H9 (cell line): ENCODE data around the gene BSPRY. TPM values are rescaled to one million over a fixed set of nuclear protein-coding genes. Genes with fewer than 3 reads are reported as not detected.

Experiments
- DNase-seq: peaks from one replicate; pipeline ENCODE4 v3.0.0-alpha.2; 2017
- H2AFZ ChIP-seq: one replicate; pipeline ENCODE4 v1.6.1; 2013; ENCODE audit warnings: mild to moderate bottlenecking, low read length, control low read depth, moderate library complexity
- H2AK5ac ChIP-seq: 2 replicates; pipeline ENCODE4 v1.6.1; 2013; ENCODE audit warnings: low read length, control low read depth, mixed read lengths; ENCODE audit not compliant: insufficient read length
- H2BK120ac ChIP-seq: one replicate; pipeline ENCODE4 v1.6.1; 2013; ENCODE audit warnings: low read depth, mild to moderate bottlenecking, low read length, control low read depth, inconsistent platforms; ENCODE audit not compliant: poor library complexity, severe bottlenecking
- H2BK12ac ChIP-seq: 2 replicates; pipeline ENCODE4 v1.6.1; 2013; ENCODE audit warnings: low read length, control low read depth, mixed read lengths, low read depth; ENCODE audit not compliant: insufficient read length
- H2BK15ac ChIP-seq: 2 replicates; pipeline ENCODE4 v1.6.1; 2013; ENCODE audit warnings: low read depth, low read length, control low read depth
- H2BK20ac ChIP-seq: one replicate; pipeline ENCODE4 v1.6.1; 2013; ENCODE audit warnings: low read depth, mild to moderate bottlenecking, low read length, control low read depth, inconsistent platforms; ENCODE audit not compliant: poor library complexity, severe bottlenecking
- H2BK5ac ChIP-seq: 2 replicates; pipeline ENCODE4 v1.6.1; 2013; ENCODE audit warnings: low read length, control low read depth, mixed read lengths; ENCODE audit not compliant: insufficient read length
- H3K14ac ChIP-seq: 2 replicates; pipeline ENCODE4 v1.6.1; 2013; ENCODE audit warnings: low read length, control low read depth; ENCODE audit not compliant: insufficient read depth
- H3K18ac ChIP-seq: 2 replicates; pipeline ENCODE4 v1.6.1; 2013; ENCODE audit warnings: low read depth, mild to moderate bottlenecking, mixed read lengths, low read length, control low read depth; ENCODE audit not compliant: insufficient read length
- H3K23ac ChIP-seq: 2 replicates; pipeline ENCODE4 v1.6.1; 2013; ENCODE audit warnings: low read length, control low read depth, mixed read lengths, low read depth; ENCODE audit not compliant: insufficient read length
- H3K23me2 ChIP-seq: 2 replicates; pipeline ENCODE4 v1.6.1; 2013; ENCODE audit warnings: low read depth, mild to moderate bottlenecking, mixed read lengths, low read length, control low read depth; ENCODE audit not compliant: insufficient read length, poor library complexity, severe bottlenecking
- H3K27ac ChIP-seq: 2 replicates; pipeline ENCODE4 v1.5.1; 2013; ENCODE audit warnings: low read length, control low read depth, mixed read lengths, low read depth; ENCODE audit not compliant: insufficient read length
- H3K27me3 ChIP-seq: 2 replicates; pipeline ENCODE4 v1.6.1; 2013; ENCODE audit warnings: low read length, control low read depth, inconsistent platforms; ENCODE audit not compliant: insufficient read depth
- H3K4ac ChIP-seq: 2 replicates; pipeline ENCODE4 v1.6.1; 2013; ENCODE audit warnings: low read depth, mild to moderate bottlenecking, control low read depth, inconsistent platforms, low read length, moderate library complexity
- H3K4me1 ChIP-seq: 2 replicates; pipeline ENCODE4 v1.6.1; 2013; ENCODE audit warnings: low read length, control low read depth, inconsistent platforms; ENCODE audit not compliant: insufficient read depth
- H3K4me2 ChIP-seq: 2 replicates; pipeline ENCODE4 v1.6.1; 2013; ENCODE audit warnings: low read length, control low read depth, mixed read lengths; ENCODE audit not compliant: insufficient read length, insufficient read depth
- H3K56ac ChIP-seq: 2 replicates; pipeline ENCODE4 v1.6.1; 2013; ENCODE audit warnings: low read depth, mild to moderate bottlenecking, mixed read lengths, low read length, control low read depth; ENCODE audit not compliant: insufficient read length
- H3K79me1 ChIP-seq: 2 replicates; pipeline ENCODE4 v1.6.1; 2013; ENCODE audit warnings: low read depth, mild to moderate bottlenecking, moderate library complexity, low read length, control low read depth, inconsistent platforms; ENCODE audit not compliant: insufficient read depth, poor library complexity, severe bottlenecking
- H3K79me2 ChIP-seq: 2 replicates; pipeline ENCODE4 v1.6.1; 2013; ENCODE audit warnings: low read length, control low read depth, inconsistent platforms; ENCODE audit not compliant: insufficient read depth
- H3K9ac ChIP-seq: 2 replicates; pipeline ENCODE4 v1.6.1; 2013; ENCODE audit warnings: low read length, control low read depth, mixed read lengths; ENCODE audit not compliant: insufficient read length; ENCODE audit errors: extremely low read depth
- H3K9me3 ChIP-seq: one replicate; pipeline ENCODE4 v1.6.1; 2013; ENCODE audit warnings: low read depth, low read length, inconsistent platforms; ENCODE audit not compliant: control insufficient read depth
- H3T11ph ChIP-seq: one replicate; pipeline ENCODE4 v1.6.1; 2013; ENCODE audit warnings: mild to moderate bottlenecking, low read length, control low read depth, inconsistent platforms
- H4K20me1 ChIP-seq: one replicate; pipeline ENCODE4 v1.6.1; 2013; ENCODE audit not compliant: control insufficient read depth, insufficient read length, insufficient read depth
- H4K5ac ChIP-seq: 2 replicates; pipeline ENCODE4 v1.6.1; 2013; ENCODE audit warnings: low read depth, mild to moderate bottlenecking, mixed read lengths, low read length, control low read depth; ENCODE audit not compliant: insufficient read length
- H4K8ac ChIP-seq: replicated peaks from 2 replicates; pipeline ENCODE4 v1.6.1; 2013; ENCODE audit warnings: low read length, control low read depth, mixed read lengths, low read depth; ENCODE audit not compliant: insufficient read length
- H4K91ac ChIP-seq: 2 replicates; pipeline ENCODE4 v1.6.1; 2013; ENCODE audit warnings: low read depth, mild to moderate bottlenecking, moderate library complexity, mixed read lengths, low read length, control low read depth; ENCODE audit not compliant: insufficient read length
- H3K27ac Mint-ChIP-seq, 3 experiments: 2 replicates in 2 of 3; 3 replicates in 1 of 3; pipeline ENCODE4 v1.8.0; 2020 to 2021; ENCODE audit warnings: mixed read lengths in 3 of 3, mild to moderate bottlenecking in 1 of 3, moderate library complexity in 1 of 3
- H3K27me3 Mint-ChIP-seq: 2 replicates; pipeline ENCODE4 v1.8.0; 2021; ENCODE audit warnings: low read depth, mild to moderate bottlenecking, moderate library complexity, mixed read lengths
- H3K36me3 Mint-ChIP-seq, 3 experiments: 2 replicates in 2 of 3; 3 replicates in 1 of 3; pipeline ENCODE4 v1.8.0; 2020 to 2021; ENCODE audit warnings: low read depth in 3 of 3, mixed read lengths in 3 of 3; ENCODE audit not compliant: insufficient read depth in 1 of 3
- H3K4me1 Mint-ChIP-seq, 2 experiments: 2 replicates each; pipeline ENCODE4 v1.8.0; 2020; ENCODE audit warnings: mixed read lengths in 2 of 2
- H3K4me3 Mint-ChIP-seq, 2 experiments: 2 replicates in 1 of 2; 3 replicates in 1 of 2; pipeline ENCODE4 v1.8.0; 2020 to 2021; ENCODE audit warnings: mild to moderate bottlenecking in 2 of 2, mixed read lengths in 2 of 2, moderate library complexity in 1 of 2
- H3K9me3 Mint-ChIP-seq, 2 experiments: 2 replicates in 1 of 2; 3 replicates in 1 of 2; pipeline ENCODE4 v1.8.0; 2020; ENCODE audit warnings: mild to moderate bottlenecking in 2 of 2, mixed read lengths in 2 of 2, moderate library complexity in 1 of 2
- WGBS: extraction: QIAGEN DNeasy Blood & Tissue Kit; methylation state at CpG from one replicate; pipeline ENCODE4 v1.1.7; 2013; ENCODE audit warnings: missing lambda C conversion rate, low lambda C conversion rate, mixed read lengths; ENCODE audit not compliant: insufficient read length; ENCODE audit errors: extremely low coverage; 5-methylcytosine and 5-hydroxymethylcytosine counted together
- total RNA-seq: library from RNA; stranded (reverse); gene quantifications from 2 replicates; pipeline ENCODE4 v1.2.1, GENCODE V29; 2021
- TF ChIP-seq, protein P1 (sequence below): fragments of 200-600 bp; sonication (generic); conservative IDR thresholded peaks from 3 replicates; pipeline ENCODE4 v1.8.0; 2021; ENCODE audit warnings: antibody characterized with exemption, mild to moderate bottlenecking

The BSPRY gene
- total RNA-seq, 1 experiment from 2014 or later: 4.5 TPM

DNA sequence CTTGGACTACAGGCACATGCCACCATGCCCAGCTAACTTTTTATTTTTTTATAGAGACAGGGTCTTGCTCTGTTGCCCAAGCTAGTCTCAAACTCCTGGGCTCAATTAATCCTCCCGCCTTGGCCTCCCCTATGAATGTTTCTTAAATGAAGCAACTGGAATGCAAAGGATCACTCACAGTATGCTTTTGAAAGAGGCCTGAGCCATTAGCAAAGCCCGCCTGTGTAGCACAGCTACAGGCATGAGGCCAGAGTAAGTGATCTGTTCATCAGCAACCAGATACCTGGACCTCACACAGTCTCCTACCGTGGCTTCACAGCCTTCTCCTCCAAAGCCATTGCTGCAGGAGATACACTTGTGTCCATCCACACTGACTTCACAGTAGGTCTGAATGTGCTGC lies 29.3 kb upstream of the BSPRY start:
- H3T11ph ChIP-seq: no peak overlapping the region
- no peak overlapping the region for H4K5ac ChIP-seq
- H4K20me1 ChIP-seq: no peaks in the 10 kb centered on the region
- H2AK5ac ChIP-seq: no peak overlapping the region
- Mint-ChIP-seq H3K27me3 (peaks cover 10% of the 10 kb centered on the region), H3K4me1 (no peaks in the 10 kb centered on the region; a peak in 1 of 4 replicates), H3K4me3 (no peak overlapping the region), H3K27ac (peak overlapping the region in 1 of 3 experiments; percentile 75; a peak in 1 of 7 replicates), H3K36me3 (no peaks in the 10 kb centered on the region), H3K9me3 (no peaks in the 10 kb centered on the region)
- H3K4me2 ChIP-seq: no peak overlapping the region
- no peak overlapping the region for H3K18ac ChIP-seq
- no peaks in the 10 kb centered on the region for H3K79me2 ChIP-seq
- H3K4ac ChIP-seq: no peak overlapping the region
- no peak overlapping the region for H3K9ac ChIP-seq
- H3K56ac ChIP-seq: no peak overlapping the region
- WGBS: no CpG with 5 or more reads among the region's 3 CpGs
- no peak overlapping the region for H2AFZ ChIP-seq
- H4K8ac ChIP-seq: no peak overlapping the region
- H3K9me3 ChIP-seq: no peaks in the 10 kb centered on the region
- no peak for DNase-seq
- H3K27me3 ChIP-seq: no peaks in the 10 kb centered on the region; the same call in 1 of the 2 replicates
- no peaks in the 10 kb centered on the region for H3K23me2 ChIP-seq
- no peak overlapping the region for H2BK20ac ChIP-seq
- H3K79me1 ChIP-seq: no peaks in the 10 kb centered on the region
- H3K27ac ChIP-seq: no peak overlapping the region
- no peak overlapping the region for H2BK5ac ChIP-seq
- H2BK15ac ChIP-seq: no peak overlapping the region
- TF ChIP-seq, protein P1, sequence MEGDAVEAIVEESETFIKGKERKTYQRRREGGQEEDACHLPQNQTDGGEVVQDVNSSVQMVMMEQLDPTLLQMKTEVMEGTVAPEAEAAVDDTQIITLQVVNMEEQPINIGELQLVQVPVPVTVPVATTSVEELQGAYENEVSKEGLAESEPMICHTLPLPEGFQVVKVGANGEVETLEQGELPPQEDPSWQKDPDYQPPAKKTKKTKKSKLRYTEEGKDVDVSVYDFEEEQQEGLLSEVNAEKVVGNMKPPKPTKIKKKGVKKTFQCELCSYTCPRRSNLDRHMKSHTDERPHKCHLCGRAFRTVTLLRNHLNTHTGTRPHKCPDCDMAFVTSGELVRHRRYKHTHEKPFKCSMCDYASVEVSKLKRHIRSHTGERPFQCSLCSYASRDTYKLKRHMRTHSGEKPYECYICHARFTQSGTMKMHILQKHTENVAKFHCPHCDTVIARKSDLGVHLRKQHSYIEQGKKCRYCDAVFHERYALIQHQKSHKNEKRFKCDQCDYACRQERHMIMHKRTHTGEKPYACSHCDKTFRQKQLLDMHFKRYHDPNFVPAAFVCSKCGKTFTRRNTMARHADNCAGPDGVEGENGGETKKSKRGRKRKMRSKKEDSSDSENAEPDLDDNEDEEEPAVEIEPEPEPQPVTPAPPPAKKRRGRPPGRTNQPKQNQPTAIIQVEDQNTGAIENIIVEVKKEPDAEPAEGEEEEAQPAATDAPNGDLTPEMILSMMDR: no peak
- H3K23ac ChIP-seq: no peak overlapping the region
- H2BK12ac ChIP-seq: no peak overlapping the region
- no peaks in the 10 kb centered on the region for H3K4me1 ChIP-seq
- H4K91ac ChIP-seq: no peak overlapping the region
- no peak overlapping the region for H3K14ac ChIP-seq
- H2BK120ac ChIP-seq: no peak overlapping the region
